B cell (primary cell): ENCODE results near the gene TLCD2. TPM values are rescaled to one million over a fixed set of nuclear protein-coding genes. Genes with fewer than 3 reads are reported as not detected.
A peak's percentile ranks its signal among the peaks of the same experiment; 100 is the strongest.

Experiments used
- ATAC-seq: fragments of 200-7000 bp; cut with Tn5 transposase; one replicate; pipeline ENCODE4 v1.10.0; 2021; ENCODE audit warnings: low read depth, mild to moderate bottlenecking, moderate number of reproducible peaks, moderate library complexity
- CTCF ChIA-PET: fragments of 350-600 bp; sonication (Branson Sonifier 250); formaldehyde crosslinking; loops from one replicate; lab custom pipeline; 2021; ENCODE audit warnings: antibody characterized with exemption, inconsistent platforms; lab: Charles Lee
- POLR2A ChIA-PET: fragments of 350-600 bp; sonication (Branson Sonifier 250); formaldehyde crosslinking; loops from one replicate; lab custom pipeline; 2021; ENCODE audit warnings: antibody characterized with exemption; lab: Charles Lee
- DNase-seq: peaks from one replicate; pipeline ENCODE4 v3.0.0; 2013
- H2AFZ ChIP-seq: 2 replicates; pipeline ENCODE4 v1.6.1; 2012; ENCODE audit warnings: mild to moderate bottlenecking, low read depth, low read length; ENCODE audit not compliant: insufficient read depth, poor library complexity, severe bottlenecking
- H3K27ac ChIP-seq, 2 donors: 1 replicate in 1 of 2; 2 replicates in 1 of 2; pipeline ENCODE4 v1.5.1; 2012 to 2013; ENCODE audit warnings: low read length in 2 of 2, mild to moderate bottlenecking in 2 of 2, moderate library complexity in 1 of 2
- H3K27me3 ChIP-seq, 4 experiments: fragments of 200-600 bp in 1 of 4; sonication (generic) in 1 of 4; replicated peaks in 1 of 4; 1 replicate in 2 of 4; 2 replicates in 2 of 4; pipeline versions ENCODE4 v1.6.1 to v1.7.0; 2013 to 2016; ENCODE audit warnings: low read length in 3 of 4, mild to moderate bottlenecking in 2 of 4, mixed read lengths in 1 of 4, moderate library complexity in 1 of 4; ENCODE audit not compliant: insufficient read depth in 4 of 4, control insufficient read depth in 3 of 4; ENCODE audit errors: control extremely low read depth in 1 of 4
- H3K36me3 ChIP-seq, 2 experiments: replicated peaks in 1 of 2; 1 replicate in 1 of 2; 2 replicates in 1 of 2; pipeline versions ENCODE4 v1.6.1 to v1.7.1; 2013; ENCODE audit warnings: low read length in 1 of 2; ENCODE audit not compliant: insufficient read depth in 2 of 2, control insufficient read depth in 1 of 2; ENCODE audit errors: control extremely low read depth in 1 of 2, extremely low read depth in 1 of 2
- H3K4me1 ChIP-seq, 2 donors: fragments of 200-600 bp in 1 of 2; sonication (generic) in 1 of 2; 1 replicate in 1 of 2; 2 replicates in 1 of 2; pipeline versions ENCODE4 v1.5.1 to v1.6.1; 2013 to 2017; ENCODE audit warnings: low read length in 2 of 2; ENCODE audit not compliant: control insufficient read depth in 2 of 2, insufficient read depth in 2 of 2
- H3K4me2 ChIP-seq: replicated peaks from 2 replicates; pipeline ENCODE3; 2012; ENCODE audit warnings: mild to moderate bottlenecking, low read depth, low read length; ENCODE audit not compliant: poor library complexity, severe bottlenecking
- H3K4me3 ChIP-seq, 5 experiments: fragments of 200-600 bp in 1 of 5; sonication (generic) in 1 of 5; 1 replicate in 3 of 5; 2 replicates in 2 of 5; pipeline versions ENCODE4 v1.5.1 to v1.7.0; 2011 to 2016; ENCODE audit warnings: low read length in 4 of 5, mild to moderate bottlenecking in 4 of 5, low read depth in 2 of 5, control low read depth in 1 of 5, moderate library complexity in 1 of 5; ENCODE audit not compliant: insufficient read depth in 1 of 5; ENCODE audit errors: control extremely low read depth in 1 of 5, extremely low read depth in 1 of 5
- H3K79me2 ChIP-seq: fragments of 200-600 bp; sonication (generic); one replicate; pipeline ENCODE4 v1.6.0; 2016; ENCODE audit warnings: low read length; ENCODE audit not compliant: control insufficient read depth, insufficient read depth
- H3K9ac ChIP-seq: fragments of 200-600 bp; sonication (generic); 2 replicates; pipeline ENCODE4 v1.6.1; 2017; ENCODE audit warnings: mild to moderate bottlenecking, low read length, moderate library complexity
- H3K9me3 ChIP-seq, 3 donors: one replicate each; pipeline versions ENCODE4 v1.6.1 to v1.7.1; 2013; ENCODE audit warnings: low read length in 2 of 3; ENCODE audit not compliant: control insufficient read depth in 2 of 3, insufficient read depth in 1 of 3; ENCODE audit errors: control extremely low read depth in 1 of 3
- H4K20me1 ChIP-seq: 2 replicates; pipeline ENCODE4 v1.6.0; 2012; ENCODE audit warnings: mild to moderate bottlenecking, low read length; ENCODE audit not compliant: insufficient read depth, control insufficient read depth, poor library complexity, severe bottlenecking
- H3K27ac Mint-ChIP-seq: one replicate; pipeline ENCODE4 v1.8.0; 2021; ENCODE audit warnings: mixed read lengths
- H3K27me3 Mint-ChIP-seq: one replicate; pipeline ENCODE4 v1.8.0; 2021; ENCODE audit warnings: mixed read lengths
- H3K4me1 Mint-ChIP-seq: one replicate; pipeline ENCODE4 v1.8.0; 2021; ENCODE audit warnings: mixed read lengths
- H3K4me3 Mint-ChIP-seq: one replicate; pipeline ENCODE4 v1.8.0; 2021; ENCODE audit warnings: mixed read lengths
- H3K9me3 Mint-ChIP-seq: one replicate; pipeline ENCODE4 v1.8.0; 2022; ENCODE audit warnings: mixed read lengths; ENCODE audit not compliant: insufficient read depth
- EZH2 ChIP-seq: IDR thresholded peaks from 2 replicates; pipeline ENCODE4 v1.6.1; 2012; ENCODE audit warnings: borderline replicate concordance, low read depth, mild to moderate bottlenecking, moderate library complexity, low read length; ENCODE audit not compliant: insufficient read depth, poor library complexity, severe bottlenecking
- WGBS: methylation state at CpG from one replicate; pipeline ENCODE4 v1.1.5; 2013; ENCODE audit warnings: missing lambda C conversion rate; ENCODE audit not compliant: insufficient coverage; 5-methylcytosine and 5-hydroxymethylcytosine counted together
- intact Hi-C: fragments of 100-400 bp; cut with micrococcal nuclease; formaldehyde crosslinking; loops from one replicate; pipeline ENCODE4 v1.10.0; 2022
- polyA plus RNA-seq: library from polyadenylated mRNA; depleted of rRNA; stranded (reverse); fragments of >200 nt; gene quantifications from 2 replicates; pipeline ENCODE4 v1.2.3, GENCODE V29; 2012
- total RNA-seq, 2 donors: library from RNA; stranded (reverse); fragments of 120-200 nt in 1 of 2; gene quantifications; 1 replicate in 1 of 2; 2 replicates in 1 of 2; pipeline versions ENCODE4 v1.2.3 to v1.2.4, GENCODE V29; 2013 to 2022
- TF ChIP-seq, protein P1 (sequence below): fragments of 200-600 bp; IDR thresholded peaks from one replicate; pipeline ENCODE4 v1.8.0; 2022; ENCODE audit warnings: antibody characterized with exemption, mild to moderate bottlenecking

The TLCD2 gene
- total and polyA plus RNA-seq, 2 donors (not counting 1 experiment from before 2014, with no cell fraction given) = 0.03 TPM; not detected in 1

DNA sequence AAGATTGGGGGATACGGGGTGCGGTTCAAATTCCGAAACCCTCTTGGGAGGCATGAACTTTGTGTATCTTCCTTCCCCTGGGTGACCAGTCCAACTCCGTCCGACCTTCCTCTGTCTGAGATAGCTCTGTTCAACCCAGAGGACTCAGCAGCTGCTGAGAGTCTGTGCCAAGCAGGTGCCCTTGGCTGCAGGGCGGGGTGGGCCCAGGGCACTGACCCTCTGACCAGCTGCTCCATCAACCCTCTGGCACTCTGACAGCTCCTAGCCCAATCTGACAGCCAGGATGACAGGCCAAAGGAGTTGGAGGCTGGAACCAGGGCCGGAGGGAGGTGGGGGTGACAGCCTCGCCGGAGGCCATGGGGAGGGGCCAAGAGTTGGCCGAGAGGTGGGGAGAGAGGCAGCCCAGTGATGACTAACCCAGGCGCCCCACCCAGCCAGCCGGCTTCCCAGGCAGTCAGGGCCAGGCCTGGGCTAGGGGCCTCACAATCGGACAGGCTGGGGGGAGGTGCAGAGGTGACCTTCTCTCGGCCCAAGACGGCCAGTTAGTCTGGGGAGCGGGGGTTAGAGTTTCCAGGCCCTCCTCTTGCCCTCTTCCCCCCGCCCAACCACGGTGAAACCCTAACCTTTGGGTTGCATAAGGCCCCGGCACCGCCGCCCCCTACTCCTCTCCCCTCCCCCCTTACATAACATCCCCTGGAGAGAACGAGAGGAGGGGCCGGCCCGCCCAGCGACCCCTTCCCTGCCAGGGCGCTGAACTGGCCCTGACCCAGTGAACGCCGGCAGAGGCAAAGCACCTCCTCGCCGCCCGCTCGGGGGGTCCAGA lies 5.0 kb upstream of the TLCD2 start:
- H3K79me2 ChIP-seq = no peaks in the 10 kb centered on the region
- TF ChIP-seq, protein P1, sequence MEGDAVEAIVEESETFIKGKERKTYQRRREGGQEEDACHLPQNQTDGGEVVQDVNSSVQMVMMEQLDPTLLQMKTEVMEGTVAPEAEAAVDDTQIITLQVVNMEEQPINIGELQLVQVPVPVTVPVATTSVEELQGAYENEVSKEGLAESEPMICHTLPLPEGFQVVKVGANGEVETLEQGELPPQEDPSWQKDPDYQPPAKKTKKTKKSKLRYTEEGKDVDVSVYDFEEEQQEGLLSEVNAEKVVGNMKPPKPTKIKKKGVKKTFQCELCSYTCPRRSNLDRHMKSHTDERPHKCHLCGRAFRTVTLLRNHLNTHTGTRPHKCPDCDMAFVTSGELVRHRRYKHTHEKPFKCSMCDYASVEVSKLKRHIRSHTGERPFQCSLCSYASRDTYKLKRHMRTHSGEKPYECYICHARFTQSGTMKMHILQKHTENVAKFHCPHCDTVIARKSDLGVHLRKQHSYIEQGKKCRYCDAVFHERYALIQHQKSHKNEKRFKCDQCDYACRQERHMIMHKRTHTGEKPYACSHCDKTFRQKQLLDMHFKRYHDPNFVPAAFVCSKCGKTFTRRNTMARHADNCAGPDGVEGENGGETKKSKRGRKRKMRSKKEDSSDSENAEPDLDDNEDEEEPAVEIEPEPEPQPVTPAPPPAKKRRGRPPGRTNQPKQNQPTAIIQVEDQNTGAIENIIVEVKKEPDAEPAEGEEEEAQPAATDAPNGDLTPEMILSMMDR = no peak
- no peak for TF ChIP-seq EZH2
- DNase-seq (peak; percentile 53), ATAC-seq (no peak)
- H3K9me3 ChIP-seq = peaks cover 0 to 3% (median 0%) of the 10 kb centered on the region in 3 donors
- H2AFZ ChIP-seq = peak overlapping the region; percentile 82
- peaks cover 30 to 39% of the 10 kb centered on the region in 2 donors for H3K4me1 ChIP-seq
- H3K9ac ChIP-seq = peak overlapping the region; percentile 80
- Mint-ChIP-seq H3K4me1 (peaks cover 35% of the 10 kb centered on the region), H3K9me3 (no peaks in the 10 kb centered on the region), H3K4me3 (peak overlapping the region; percentile 70), H3K27ac (peak overlapping the region; percentile 20), H3K27me3 (peaks cover 38% of the 10 kb centered on the region)
- POLR2A ChIA-PET = interaction anchor here (1.1 to 3.1 kb wide), 8 partner anchors 8 to 120 kb away, joined by 3 to 25 read pairs (median 4); partner anchors contain the start of genes RPA1 and SMYD4
- WGBS = 4% methylated on average over 24 of the region's 32 CpGs
- H4K20me1 ChIP-seq = peaks cover 14% of the 10 kb centered on the region
- H3K36me3 ChIP-seq = no peaks in the 10 kb centered on the region
- intact Hi-C loops = no loop called here
- peak overlapping the region in 1 of 2 donors; percentile 75 for H3K27ac ChIP-seq
- peak overlapping the region; percentile 99 for H3K4me2 ChIP-seq
- H3K4me3 ChIP-seq = peak overlapping the region in 4 of 5 experiments; percentile 53 to 78 (median 60)
- CTCF ChIA-PET = interaction anchor here (1.0 to 12.4 kb wide), 7 partner anchors 31 to 153 kb away, joined by 3 to 397 read pairs (median 12); no protein-coding TSS in a partner anchor
- peaks cover 0 to 38% (median 12%) of the 10 kb centered on the region in 4 experiments for H3K27me3 ChIP-seq
